ENCODE measurements around the gene PLA2G5.
"Not testable (repeated sequence)": the region's sequence is repeated elsewhere in the genome, so short reads cannot be mapped to it uniquely, and the experiment has no call there.

The PLA2G5 gene

DNA sequence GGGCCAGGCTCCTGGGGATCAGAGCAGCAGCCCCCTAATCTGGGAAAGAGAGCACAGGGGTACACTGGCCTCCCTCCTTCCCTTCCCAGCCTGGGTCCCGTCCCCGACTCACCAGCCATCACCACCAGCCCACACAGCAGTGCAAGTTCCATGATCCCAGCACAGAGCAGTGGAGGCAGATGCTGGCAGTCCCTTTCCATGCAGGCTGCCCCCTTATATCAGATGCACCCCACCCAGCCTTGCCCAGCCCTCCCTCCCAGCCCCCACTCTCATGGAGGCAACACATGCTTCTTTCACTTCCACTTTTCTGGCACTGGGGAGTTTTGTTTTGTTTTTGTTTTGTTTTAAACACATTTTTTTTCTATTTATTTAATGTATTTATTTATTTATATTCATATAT lies 49.4 kb downstream of the PLA2G5 start, which contains the start of gene PLA2G2D:
TSS of gene PLA2G2D (minus strand) at position 190 of the 400 bp plus-strand sequence. CDS start at position 152, 38 bp downstream.
- no peak for DNase-seq (ENCODE audit: low spot score)

- DNase-seq (ENCODE audit: low spot score): no peak
These were observed 50.8 kb downstream of the PLA2G5 start for GRCh38 chr1:20120796-20121195.

- DNase-seq (ENCODE audit: low spot score): no peak
These were observed 53.9 kb downstream of the PLA2G5 start for GRCh38 chr1:20123722-20124455.

DNA sequence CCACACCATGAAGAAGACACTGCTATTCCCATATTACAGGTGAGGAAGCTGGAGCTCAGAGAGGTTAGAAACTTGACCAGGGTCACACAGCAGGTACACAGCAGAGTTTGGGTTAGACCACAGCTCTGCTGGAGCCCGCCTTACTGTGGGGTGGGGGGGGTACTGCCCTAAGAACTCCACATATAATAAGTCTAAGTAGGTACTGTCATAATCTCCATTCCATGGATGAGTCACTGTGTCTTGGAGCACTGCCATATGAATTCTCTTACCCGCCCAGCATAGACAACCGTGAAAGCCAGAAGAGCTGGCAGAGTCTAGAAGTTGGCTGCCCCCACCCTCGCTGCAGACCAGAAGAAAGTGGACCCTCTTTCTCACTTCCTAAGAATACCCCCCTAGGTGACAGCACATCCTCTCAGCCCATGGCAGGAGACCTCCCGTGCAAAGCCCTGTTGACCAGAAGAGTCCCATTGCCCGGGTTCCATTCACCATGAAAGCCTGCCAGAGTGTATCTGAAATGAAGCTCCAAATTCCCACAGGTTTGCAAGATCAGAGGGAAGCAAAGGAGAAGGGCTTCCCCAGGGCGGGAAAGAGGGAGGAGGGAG lies 54.6 kb downstream of the PLA2G5 start:
- DNase-seq (ENCODE audit: low spot score): peak; percentile 69

- no peak for DNase-seq (ENCODE audit: low spot score)
These were observed 55.1 kb downstream of the PLA2G5 start for GRCh38 chr1:20125100-20125499.

DNA sequence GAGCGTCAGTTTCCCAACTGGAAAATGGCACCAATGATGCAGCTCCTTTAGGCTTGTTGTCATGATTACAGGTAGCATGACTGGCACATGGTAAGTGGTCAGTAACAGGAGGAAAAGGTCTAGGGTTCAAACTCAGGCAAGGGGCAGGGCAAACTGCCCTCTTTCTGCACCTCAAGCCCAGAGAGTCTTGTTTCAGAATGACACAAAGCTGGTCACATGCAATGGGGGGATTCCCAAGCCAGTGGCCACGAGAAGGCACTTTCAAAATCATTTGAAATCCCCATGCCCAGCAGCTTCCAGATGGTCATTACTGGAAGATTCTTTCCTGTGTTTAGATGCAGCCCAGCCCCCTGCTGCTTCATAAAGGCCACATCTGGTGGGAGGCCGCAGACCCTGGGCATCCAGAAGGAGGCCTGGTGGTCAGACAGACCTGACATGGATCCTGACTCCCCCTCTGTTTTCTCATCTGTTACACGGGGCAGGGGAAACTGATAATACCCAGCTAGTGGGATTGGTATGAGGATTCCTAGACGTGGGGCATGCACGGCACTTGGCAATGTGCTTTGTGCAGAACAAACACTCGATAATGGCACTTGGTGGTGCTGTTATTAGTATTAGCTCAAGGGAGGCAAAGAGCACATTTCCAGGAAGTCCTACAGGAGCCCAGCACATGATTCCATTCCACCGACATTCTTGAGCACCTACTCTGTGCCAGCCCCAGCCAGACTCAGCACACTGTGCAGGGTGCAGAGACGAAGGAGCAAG lies 56.2 kb downstream of the PLA2G5 start:
- DNase-seq (ENCODE audit: low spot score): no peak

DNA sequence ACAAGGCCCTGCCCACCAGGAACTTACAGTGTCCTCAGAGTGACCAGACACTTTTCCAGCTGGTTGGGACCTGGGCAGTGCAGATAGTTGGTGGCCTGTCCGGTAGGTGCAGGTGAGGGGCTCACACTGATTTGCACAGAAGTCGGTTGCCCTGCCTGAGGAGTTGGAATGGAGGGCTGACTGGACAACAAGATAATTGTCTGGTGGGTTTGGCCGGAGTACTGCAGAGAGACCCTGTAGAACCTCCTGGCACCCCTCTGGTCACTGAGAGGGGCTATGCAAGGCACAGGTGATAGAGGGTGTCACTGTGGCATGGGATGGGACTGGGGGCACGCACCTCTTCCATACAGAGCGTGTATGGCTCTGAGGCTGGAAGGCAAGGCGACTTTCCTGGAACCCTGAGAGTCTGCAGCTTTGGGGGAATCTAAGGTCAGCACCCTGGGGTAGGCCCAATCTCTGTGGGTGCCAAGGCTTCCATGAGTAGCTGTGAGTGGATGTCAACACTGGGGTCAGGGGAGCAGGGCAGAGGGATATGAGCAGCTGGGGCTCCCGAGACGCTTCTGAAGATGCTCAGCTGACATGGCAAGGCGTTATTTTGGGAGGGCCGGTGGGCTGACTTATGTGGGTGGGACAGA lies 56.9 kb downstream of the PLA2G5 start:
- DNase-seq (ENCODE audit: low spot score): no peak

- DNase-seq (ENCODE audit: low spot score): not testable (repeated sequence)
These were observed 60.5 kb downstream of the PLA2G5 start for GRCh38 chr1:20130518-20130917.

DNA sequence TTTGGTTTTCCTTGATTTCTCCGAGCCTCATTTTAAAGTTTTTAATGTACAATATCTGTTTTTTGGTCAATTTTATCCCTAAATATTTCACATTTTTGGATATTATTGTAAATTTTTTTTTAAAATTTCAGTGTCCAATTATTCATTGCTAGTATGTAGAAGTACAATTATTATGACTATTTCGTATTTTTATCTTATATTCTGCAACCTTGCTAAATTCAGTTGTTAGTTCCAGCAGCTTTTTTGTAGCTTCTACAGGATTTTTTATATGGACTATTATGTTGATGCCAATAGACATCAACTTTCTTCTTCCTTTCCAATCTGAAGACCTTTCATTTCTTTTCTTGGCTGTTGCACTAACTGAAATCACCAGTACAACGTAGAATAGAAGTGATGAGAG lies 65.0 kb downstream of the PLA2G5 start:
- DNase-seq (ENCODE audit: low spot score): no peak

DNA sequence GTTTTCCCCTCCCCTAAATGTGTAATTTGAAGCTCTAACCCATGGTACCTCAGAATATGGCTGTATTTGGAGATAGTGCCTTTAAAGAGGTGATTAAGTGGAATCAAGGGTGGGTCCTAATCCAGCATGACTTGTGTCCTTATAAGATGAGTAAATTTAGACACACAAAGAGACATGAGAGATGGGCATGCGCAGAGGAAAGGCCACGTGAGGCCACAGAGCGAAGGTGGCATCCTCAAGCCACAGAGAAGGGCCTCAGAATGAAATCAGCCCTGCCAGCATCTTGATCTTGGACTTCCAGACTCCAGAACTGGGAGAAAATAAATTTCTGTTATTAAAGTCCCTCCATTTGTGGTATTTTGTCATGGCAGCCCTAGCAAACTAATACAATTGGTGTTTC lies 66.3 kb downstream of the PLA2G5 start:
- no peak for DNase-seq (ENCODE audit: low spot score)

- no peak for DNase-seq (ENCODE audit: low spot score)
These were observed 67.1 kb downstream of the PLA2G5 start for GRCh38 chr1:20137055-20137454.

- no peak for DNase-seq (ENCODE audit: low spot score)
These were observed 67.6 kb downstream of the PLA2G5 start for GRCh38 chr1:20137604-20138003.

DNA sequence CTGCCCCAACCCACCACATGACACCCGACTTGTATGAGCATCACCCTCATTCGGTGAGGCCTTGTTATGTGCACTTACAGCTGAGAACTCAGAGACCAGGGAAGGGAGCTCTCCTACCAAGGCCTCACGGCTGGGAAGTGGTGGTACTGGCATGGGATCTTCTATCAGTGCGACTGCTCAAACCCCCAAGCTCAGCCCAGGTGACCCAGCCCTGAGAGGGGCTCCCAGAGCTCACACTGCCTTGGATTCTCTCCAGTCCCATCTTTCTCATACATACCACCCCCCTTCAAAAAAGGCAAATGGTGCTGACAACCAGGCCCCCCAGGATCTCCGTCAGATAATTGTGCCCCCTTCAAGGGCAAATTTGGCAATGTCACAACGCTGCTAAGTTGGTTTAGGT lies 68.4 kb downstream of the PLA2G5 start:
- DNase-seq (ENCODE audit: low spot score): no peak

GRCh38 chr1:20138961-20139550 lies 69.1 kb downstream of the PLA2G5 start, which contains the start of gene PLA2G2F:
TSS of gene PLA2G2F (plus strand) at chr1:20139323. CDS start at chr1:20139428, 105 bp downstream.
- peak; percentile 13 for DNase-seq (ENCODE audit: low spot score)

DNA sequence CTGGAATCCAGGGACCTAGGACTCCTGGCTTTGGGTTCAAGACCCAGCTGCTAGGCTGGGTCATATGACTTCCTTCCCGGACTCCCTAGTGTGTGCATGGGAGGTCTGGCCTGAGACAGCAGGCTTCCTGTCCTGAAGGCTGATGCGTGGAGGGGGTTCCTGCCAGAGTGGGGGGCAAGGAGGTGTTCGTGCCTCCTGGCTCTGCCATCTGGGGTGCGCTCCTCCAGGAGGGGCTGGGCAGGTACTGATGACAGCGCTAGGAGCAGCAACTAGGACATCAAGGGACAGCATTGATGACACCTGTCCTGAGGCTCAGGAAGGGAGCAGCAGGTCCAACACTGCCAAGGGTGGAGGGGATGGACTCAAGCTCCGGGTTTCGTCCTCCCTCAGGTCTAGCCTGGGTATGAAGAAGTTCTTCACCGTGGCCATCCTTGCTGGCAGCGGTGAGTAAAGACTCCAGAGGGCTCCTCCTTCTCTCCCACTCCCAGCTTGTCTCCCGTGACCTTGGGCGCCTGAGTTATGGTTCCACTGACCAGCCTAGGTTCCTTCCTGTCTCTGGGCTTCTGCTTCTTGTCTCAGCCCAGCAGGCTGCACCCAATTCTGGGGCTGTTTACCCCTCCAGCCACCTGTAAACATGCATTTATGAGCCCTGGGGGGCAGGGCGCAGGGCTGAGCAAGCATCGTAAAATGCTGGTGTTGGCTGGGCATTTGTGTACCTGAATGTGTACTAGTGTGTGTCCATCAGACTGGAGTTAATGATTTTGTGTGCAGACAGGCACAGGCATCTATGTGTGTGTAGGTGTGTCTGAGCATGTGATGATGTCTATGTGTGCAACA lies 70.0 kb downstream of the PLA2G5 start:
- no peak for DNase-seq (ENCODE audit: low spot score)

DNA sequence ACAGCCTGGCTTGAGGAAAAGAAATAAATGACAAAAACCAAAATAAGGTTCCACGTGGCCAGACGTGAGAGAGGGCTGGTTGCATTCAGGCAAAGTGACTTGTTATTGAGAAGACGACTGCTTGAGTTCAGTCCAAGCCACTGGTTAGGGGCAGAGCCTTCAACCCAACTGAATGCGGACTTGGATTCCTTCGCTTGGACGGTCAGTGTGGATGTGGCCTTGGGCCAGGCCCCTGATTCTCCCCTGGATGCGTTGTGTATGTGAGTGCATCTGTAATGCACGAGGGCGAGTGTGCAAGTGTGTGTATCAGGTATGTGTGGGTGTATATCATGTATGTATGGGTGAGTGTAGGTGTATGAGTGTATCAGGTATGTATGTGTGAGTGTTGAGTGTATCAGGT lies 71.0 kb downstream of the PLA2G5 start:
- DNase-seq (ENCODE audit: low spot score): no peak

GRCh38 chr1:20141466-20141865 lies 71.5 kb downstream of the PLA2G5 start:
- DNase-seq (ENCODE audit: low spot score): no peak

Data from SW480 (cell line).